ENCODE data around the gene NOL6.
"Not testable (repeated sequence)": the region's sequence is repeated elsewhere in the genome, so short reads cannot be mapped to it uniquely, and the experiment has no call there.

Gene NOL6, protein sequence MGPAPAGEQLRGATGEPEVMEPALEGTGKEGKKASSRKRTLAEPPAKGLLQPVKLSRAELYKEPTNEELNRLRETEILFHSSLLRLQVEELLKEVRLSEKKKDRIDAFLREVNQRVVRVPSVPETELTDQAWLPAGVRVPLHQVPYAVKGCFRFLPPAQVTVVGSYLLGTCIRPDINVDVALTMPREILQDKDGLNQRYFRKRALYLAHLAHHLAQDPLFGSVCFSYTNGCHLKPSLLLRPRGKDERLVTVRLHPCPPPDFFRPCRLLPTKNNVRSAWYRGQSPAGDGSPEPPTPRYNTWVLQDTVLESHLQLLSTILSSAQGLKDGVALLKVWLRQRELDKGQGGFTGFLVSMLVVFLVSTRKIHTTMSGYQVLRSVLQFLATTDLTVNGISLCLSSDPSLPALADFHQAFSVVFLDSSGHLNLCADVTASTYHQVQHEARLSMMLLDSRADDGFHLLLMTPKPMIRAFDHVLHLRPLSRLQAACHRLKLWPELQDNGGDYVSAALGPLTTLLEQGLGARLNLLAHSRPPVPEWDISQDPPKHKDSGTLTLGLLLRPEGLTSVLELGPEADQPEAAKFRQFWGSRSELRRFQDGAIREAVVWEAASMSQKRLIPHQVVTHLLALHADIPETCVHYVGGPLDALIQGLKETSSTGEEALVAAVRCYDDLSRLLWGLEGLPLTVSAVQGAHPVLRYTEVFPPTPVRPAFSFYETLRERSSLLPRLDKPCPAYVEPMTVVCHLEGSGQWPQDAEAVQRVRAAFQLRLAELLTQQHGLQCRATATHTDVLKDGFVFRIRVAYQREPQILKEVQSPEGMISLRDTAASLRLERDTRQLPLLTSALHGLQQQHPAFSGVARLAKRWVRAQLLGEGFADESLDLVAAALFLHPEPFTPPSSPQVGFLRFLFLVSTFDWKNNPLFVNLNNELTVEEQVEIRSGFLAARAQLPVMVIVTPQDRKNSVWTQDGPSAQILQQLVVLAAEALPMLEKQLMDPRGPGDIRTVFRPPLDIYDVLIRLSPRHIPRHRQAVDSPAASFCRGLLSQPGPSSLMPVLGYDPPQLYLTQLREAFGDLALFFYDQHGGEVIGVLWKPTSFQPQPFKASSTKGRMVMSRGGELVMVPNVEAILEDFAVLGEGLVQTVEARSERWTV

DNA sequence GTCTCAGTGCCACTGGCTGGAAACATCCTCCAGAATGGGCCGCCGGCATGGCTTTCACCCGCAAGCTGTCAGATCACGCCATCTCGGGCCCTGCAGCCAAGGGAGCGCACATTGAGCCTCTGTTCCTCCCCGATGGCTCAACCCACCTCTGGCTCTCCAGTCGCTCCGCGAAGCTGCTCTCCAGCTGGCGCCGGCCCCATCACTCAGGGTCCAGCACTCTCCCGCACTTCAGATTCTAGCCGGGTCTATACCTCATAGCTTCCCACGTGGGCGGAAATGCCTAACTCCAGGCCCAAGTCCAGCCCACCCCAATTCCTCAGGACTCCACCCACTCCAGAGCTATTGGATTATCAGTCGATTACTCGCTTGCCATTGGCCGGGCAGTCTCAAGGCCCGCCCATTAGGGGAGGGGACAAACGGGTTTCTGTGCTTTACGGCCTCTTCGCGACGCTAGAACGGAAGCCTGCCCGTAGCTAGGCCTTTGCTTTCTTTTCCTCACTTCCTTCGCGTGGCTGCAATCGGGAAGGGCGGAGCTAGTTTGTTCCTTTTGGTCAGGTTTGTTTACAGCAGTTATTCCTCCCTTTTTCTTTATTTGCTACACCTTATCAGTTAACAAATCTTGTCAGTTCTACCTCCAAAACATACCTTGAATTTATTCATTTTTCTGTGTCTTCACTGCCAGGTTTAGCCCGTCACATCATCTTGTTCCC is at the start of gene NOL6:
TSS of gene NOL6 (minus strand) at position 282 of the 710 bp plus-strand sequence. CDS start at position 200, 82 bp downstream.
- peak; percentile 98 for DNase-seq (ENCODE audit: low spot score)

DNA sequence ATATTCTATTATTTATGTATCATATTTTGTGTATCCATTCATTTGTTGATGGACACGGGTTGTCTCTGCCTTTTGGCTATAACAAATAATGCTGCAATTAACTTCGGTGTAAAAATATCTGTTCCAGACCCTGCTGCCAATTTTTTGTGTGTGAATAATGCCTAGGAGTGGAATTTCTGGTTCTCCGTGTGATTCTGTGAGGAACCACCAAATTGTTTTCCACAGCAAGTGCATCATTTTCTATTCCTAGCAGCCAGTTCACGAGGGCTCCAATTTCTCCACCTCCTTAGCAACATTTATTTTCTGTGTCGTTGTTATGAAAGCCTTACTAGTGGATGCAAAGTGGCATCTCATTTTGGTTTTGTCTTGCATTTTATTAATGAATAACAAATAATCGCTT is 48.1 kb upstream of the NOL6 start:
- DNase-seq (ENCODE audit: low spot score): not testable (repeated sequence)

DNA sequence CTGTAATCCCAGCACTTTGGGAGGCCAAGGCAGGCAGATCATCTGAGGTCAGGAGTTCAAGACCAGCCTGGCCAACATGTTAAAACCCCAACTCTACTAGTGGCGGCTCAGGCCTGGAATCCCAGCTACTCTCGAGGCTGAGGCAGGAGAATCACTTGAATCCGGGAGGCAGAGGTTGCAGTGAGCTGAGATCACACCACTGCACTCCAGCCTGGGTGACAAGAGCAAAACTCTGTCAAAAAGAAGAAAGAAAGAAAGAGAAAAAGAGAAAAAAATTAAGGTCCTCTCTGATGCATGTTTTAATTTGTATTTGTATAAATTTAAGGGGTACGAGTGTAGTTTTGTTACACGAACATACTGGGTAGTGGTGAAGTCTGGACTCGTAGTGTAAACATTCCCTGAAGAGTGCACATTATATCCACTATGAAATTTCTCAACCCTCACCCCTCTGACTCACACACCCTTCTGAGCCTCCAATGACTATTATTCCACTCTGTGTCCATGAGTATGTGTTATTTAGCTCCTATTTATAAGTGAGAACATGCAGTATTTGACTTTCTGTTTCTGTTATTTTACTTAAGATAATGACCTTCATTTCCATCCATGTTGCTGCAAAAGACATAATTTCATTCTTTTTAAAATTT is 44.3 kb upstream of the NOL6 start:
- not testable (repeated sequence) for DNase-seq (ENCODE audit: low spot score)

DNA sequence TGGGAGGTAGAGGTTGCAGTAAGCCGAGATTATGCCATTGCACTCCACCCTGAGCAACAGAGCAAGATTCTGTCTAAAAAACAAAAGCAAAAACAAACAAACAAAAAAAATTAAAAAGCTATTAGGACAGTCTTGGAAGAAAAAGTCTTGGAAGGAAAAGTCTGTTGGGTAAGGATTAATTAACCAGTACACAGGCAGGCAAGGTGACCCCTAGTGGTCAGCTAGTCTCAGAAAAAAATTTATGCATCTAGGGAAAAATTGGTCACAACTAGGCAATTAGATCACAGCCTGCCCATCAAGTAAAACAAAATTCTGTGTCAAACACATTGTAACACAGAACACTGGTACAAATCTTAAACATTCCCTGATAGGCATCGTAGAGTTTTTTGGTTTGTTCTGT is 43.6 kb upstream of the NOL6 start:
- DNase-seq (ENCODE audit: low spot score): peak; percentile 51

DNA sequence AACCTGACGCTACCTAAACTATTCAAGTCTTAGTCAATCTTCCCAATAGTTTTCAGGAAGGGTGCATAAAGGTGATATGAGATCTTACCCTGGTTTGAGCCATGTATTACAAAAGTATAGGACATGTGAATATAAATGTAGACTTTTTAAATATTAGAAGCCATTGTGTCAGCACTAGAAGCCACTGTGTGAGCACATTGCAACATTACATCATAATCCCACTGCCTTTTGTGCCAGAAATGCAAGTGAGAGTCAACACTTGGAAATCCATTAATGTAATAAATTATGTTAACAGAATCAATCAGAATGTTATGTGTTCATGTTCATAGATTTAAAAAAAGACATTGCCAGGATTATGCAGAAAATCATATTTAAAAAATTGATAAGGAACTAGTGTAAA is 42.7 kb upstream of the NOL6 start:
- not testable (repeated sequence) for DNase-seq (ENCODE audit: low spot score)

DNA sequence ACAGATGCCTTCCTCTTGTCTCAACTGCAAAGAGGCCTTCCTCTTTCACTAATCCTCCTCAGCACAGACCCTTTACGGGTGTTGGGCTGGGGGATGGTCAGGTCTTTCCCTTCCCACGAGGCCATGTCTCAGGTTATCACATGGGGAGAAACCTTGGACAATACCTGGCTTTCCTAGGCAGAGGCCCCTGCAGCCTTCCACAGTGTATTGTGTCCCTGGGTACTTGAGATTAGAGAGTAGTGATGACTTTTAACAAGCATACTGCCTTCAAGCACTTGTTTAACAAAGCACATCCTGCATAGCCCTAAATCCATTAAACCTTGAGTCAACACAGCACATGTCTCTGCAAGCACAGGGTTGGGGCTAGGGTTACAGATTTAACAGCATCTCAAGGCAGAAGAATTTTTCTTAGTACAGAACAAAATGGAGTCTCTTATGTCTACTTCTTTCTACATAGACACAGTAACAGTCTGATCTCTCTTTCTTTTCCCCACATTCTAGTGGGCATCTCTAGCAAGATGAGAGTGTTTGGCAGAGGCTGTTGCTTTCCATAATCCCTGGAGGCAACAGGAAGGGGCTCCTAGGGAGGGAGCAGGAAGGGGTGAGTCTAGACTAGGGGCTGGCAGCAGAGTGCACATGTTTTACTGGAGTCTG is 41.7 kb upstream of the NOL6 start:
- DNase-seq (ENCODE audit: low spot score): not testable (repeated sequence)

DNA sequence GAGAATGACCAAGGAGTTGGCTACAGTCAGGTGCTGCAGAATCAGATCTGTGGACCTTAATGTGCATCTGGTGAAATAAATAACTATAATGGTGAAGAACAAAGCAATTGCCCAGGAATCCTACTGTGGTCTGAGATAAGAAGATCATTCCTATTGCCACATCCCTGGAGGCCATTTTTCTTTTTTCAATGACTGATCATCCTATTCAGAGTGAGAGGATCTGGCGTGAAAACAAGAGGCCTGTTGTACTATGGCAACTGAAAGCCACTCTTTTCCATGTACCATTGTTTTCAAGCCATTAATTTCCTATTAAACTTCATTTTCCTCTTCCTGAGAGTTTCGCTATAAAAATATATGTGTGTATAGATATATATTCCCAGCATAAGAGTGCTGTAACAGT is 38.8 kb upstream of the NOL6 start:
- not testable (repeated sequence) for DNase-seq (ENCODE audit: low spot score)

DNA sequence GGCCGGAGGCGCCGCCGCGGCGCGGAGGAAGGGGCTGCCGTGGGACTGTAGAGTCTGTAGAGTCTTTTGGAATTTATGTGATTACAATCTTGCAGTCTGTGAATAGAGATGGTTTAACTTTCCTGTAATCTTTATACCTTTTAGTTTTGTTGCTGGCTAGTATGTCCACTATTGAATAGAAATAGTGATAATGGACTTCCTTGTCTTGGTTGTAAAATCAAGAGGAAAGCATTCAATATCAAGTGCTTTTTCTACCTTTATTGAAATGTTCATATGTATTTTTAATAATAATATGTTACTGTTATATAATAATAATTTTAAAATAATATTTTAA is 37.4 kb upstream of the NOL6 start:
- DNase-seq (ENCODE audit: low spot score): not testable (repeated sequence)

DNA sequence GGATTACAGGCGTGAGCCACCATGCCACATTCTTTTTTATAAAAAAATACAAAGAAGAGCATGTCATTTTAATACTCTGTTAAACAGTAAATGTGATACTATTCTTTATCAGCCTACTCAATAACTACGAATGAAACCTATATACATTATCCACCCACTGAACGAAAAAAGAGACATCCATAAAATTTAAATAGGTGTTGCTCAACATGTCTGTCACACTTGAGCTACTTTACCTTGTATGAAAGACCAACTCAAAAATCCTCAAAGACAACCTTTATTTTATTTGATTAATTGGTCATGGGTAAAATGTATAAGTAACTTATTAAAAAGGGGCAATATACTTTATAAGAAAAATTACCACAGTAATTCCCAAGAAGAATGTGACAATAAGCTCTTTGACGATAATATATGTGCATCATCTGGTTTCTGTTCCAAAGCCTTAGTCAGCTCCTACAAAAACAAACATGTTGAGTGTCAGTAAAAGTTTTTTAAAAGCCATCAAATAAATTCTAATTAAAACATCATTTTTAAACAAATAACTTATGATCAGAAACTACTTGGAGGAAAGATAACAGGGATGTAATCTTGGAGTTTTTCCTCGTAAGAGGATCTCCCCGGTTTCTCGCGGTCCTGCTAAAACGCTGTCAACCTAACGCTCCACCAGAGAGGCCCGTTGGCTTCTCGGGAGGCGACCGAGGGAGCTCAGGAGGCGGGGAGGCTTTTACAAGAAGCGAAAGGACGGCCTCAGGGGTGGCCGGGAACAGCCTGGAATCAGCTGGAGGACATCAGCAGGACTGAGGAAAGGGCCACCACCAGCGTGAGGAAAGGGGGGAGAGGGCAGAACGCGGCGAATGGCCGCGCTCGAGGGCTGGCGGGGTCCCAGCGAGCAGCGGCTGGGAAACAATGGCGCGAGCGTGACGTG is 36.8 kb upstream of the NOL6 start:
- DNase-seq (ENCODE audit: low spot score): peak; percentile 52

DNA sequence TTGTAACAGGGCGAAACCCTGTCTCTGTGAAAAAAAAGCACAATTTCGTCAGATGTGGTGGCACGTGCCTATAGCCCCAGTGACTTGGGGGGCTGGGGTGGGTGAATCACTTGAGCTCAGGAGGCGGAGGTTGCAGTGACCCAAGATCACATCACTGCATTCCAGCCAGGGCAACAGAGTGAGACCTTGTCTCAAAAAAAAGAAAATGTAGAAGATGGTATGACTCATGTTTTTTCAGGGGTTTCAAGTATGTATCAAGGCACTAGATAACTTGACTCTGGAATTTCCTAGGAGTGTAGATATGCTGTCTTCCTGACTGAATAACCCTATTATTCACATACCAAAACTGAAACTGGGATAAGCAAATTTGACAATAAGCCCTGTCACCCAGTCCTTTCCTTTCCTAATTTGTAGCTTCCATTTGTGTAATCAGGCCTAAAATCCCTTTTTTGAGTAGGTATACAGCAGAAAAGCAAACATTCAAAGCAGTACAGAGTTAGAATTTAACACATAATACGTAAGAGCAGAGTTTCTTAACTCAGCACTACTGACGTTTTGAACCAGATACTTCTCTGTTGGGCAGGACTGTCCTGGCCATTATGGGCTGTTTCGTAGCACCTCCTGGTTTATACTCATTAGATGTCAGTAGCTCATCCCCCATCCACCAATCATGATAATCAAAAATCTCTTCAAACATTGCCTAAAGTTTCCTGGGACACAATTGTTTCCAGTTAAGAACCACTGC is 33.1 kb upstream of the NOL6 start:
- DNase-seq (ENCODE audit: low spot score): peak; percentile 8

DNA sequence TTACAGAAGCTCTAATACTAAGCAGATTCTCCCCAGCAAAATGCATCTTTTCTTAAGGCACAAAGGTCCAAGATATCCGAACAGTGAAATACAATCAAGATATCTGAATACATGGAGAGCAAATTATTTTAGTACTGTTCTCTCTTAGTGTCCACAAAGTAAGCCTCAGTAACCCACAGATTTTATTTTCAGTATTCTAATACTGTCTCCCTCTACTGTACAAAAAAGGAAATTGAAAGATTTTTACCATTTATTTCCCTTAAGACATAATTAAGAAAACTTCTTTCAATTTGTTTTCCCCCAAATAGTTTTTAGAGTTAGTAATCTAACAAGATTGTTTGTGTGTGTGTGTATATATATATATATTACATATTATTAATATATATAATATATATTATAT is 24.7 kb upstream of the NOL6 start:
- peak; percentile 21 for DNase-seq (ENCODE audit: low spot score)

DNA sequence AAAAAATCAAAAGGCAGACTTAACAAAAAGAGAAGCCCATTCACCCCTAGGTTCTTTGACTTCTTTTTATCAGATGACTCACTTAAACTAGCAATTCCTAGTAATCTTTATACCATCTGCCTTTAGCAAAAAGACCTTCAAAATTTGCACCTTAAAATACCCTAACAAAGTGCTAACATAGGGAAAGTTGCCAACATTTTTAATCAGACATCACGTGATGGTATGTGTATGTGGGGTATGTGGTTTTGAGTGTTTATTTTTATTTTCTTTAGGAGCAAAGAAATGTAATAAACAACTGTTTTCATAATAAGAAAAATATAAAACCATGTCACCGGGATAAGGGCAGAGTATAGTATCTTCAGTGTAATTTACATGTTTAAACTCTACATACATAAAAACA is 20.1 kb upstream of the NOL6 start:
- not testable (repeated sequence) for DNase-seq (ENCODE audit: low spot score)

DNA sequence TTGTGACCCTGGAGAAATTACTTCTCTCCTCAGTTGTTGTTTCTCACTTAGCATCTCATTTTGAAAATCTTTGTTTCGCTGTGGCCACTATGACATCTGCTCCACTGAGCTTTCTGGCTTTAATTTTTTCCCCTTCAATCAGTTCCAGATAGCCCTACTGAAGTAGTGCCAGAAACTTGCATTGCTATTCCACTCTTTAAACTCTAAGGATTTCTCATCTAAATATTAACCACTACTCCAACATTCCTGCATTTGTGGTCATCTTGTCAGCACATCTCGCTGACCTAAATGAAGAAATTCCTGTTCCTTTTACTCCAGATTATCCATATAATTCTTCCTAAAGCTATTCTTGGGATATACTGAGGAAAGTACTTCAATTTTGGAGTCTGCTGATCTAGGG is 15.3 kb upstream of the NOL6 start:
- DNase-seq (ENCODE audit: low spot score): no peak

DNA sequence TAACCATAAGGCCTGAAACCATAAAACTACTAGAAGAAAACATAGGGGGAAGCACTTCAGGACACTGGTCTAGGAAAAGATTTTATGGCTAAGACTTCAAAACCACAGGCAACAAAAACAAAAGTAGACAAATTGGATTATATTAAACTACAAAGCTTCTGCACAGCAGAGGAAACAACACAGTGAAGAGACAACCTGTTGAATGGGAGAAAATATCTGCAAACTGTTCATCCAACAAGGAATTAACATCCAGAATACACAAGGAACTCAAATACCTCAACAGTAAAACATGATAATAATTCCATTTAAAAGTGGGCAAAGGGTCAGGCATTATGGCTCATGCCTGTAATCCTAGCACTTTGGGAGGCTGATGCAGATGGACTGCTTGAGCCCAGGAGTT is 11.6 kb upstream of the NOL6 start:
- DNase-seq (ENCODE audit: low spot score): not testable (repeated sequence)

DNA sequence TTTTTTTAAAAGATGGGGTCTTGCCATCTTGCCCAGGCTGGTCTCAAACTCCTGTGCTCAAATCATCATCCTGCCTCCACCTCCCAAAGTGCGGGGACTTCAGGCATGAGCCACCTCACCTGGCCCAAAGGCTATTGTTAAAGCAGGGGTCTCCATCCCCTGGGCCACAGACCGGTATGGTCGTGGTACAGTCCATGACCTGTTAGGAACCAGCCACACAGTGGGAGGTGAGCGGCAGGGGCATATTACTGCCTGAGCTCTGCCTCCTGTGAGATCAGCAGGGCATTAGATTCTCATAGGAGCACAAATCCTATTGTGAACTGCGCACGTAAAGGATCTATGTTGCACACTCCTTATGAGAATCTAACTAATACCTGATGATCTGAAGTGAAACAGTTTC is 7.3 kb upstream of the NOL6 start:
- DNase-seq (ENCODE audit: low spot score): no peak

DNA sequence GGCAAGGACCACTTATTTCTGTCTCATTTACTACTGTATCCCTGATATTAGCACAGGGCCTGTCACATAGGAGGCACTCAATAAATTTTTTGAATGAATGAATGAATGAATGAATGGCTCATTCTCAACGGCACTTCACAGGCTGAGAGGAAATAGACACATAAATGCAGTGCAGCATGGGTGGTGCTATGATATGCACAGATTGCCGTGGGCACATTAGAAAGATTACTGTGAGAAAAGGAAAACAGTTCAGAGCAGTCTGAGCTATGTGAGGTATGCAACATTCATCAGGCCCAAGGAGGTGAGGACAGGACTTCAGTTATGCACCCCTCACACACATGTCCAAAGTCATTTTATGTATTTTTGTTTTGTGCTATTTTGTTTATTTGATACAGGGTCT is 6.4 kb upstream of the NOL6 start:
- no peak for DNase-seq (ENCODE audit: low spot score)

DNA sequence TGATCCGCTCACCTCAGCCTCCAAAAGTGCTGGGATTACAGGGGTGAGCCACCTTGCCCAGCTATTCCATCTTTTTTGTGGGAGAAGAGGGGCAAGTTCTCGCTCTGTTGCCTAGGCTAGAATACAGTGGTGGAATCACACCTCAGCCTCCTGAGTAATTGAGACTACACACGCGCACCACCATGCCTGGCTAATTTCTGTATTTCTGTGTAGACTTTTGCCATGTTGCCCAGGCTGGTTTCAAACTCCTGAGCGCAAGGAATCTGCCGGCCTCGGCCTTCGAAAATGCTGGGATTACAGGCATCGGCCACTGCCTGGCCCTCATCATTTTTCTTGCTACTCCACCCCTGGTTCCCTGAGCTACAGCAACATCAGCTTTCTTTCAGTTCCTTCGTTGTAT is 2.8 kb upstream of the NOL6 start:
- no peak for DNase-seq (ENCODE audit: low spot score)

DNA sequence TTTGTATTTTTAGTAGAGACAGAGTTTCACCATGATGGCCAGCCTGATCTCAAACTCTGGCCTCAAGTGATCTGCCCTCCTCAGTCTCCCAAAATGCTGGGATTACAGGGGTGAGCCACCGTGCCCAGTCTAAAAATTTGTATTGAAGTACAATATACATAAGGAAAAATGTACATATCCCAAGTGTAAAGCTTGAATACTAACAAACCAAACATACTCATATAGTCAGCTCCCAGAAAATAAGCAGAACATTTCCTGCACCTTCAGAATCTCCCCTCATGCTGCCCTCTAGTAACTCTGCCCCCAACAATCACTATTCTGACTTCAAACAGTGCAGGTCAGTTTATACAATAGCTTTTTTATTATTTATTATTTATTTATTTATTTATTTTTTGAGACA is 1.6 kb upstream of the NOL6 start:
- DNase-seq (ENCODE audit: low spot score): no peak

All from LoVo (cell line).